Ovary (tissue), 9 donors: Measurements from ENCODE around the gene ARHGEF1. TPM values are rescaled to one million over a fixed set of nuclear protein-coding genes. Genes with fewer than 3 reads are reported as not detected.

Experiments used
- DNase-seq, 5 donors: peaks; one replicate each; pipeline ENCODE4 v3.0.0-alpha.2; 2019 to 2020
- H3K27ac ChIP-seq, 2 donors: fragments of 200-600 bp; one replicate each; pipeline versions ENCODE4 v1.5.1 to v1.8.0; 2019 to 2022
- H3K27me3 ChIP-seq: fragments of 200-600 bp; one replicate; pipeline ENCODE4 v1.8.0; 2022
- H3K36me3 ChIP-seq: fragments of 200-600 bp; sonication (generic); one replicate; pipeline ENCODE4 v1.5.1; 2019
- H3K4me1 ChIP-seq: one replicate; pipeline ENCODE4 v1.8.1; 2013; ENCODE audit warnings: mild to moderate bottlenecking, moderate library complexity; ENCODE audit not compliant: insufficient read depth
- H3K4me3 ChIP-seq: fragments of 200-600 bp; sonication (generic); one replicate; pipeline ENCODE4 v1.5.1; 2017
- H3K9me3 ChIP-seq, 2 donors: fragments of 200-600 bp in 1 of 2; sonication (generic) in 1 of 2; one replicate each; pipeline versions ENCODE4 v1.5.1 to v1.8.1; 2013 to 2019; ENCODE audit warnings: mild to moderate bottlenecking in 1 of 2, moderate library complexity in 1 of 2
- CTCF ChIP-seq, 3 donors: fragments of 450-650 bp in 2 of 3; fragments of 200-600 bp in 1 of 3; IDR thresholded peaks; one replicate each; pipeline versions ENCODE4 v1.5.1 to v1.8.0; 2016 to 2022; ENCODE audit warnings: antibody characterized with exemption in 3 of 3, mild to moderate bottlenecking in 1 of 3
- EP300 ChIP-seq: sonication (generic); formaldehyde crosslinking; IDR thresholded peaks from one replicate; pipeline ENCODE4 v1.6.1; 2017; ENCODE audit warnings: antibody characterized with exemption
- POLR2A ChIP-seq: fragments of 450-650 bp; IDR thresholded peaks from one replicate; pipeline ENCODE4 v1.6.1; 2017; ENCODE audit warnings: antibody characterized with exemption, mild to moderate bottlenecking, moderate library complexity
- WGBS, 3 donors: extraction: QIAGEN DNeasy Blood & Tissue Kit in 1 of 3; methylation state at CpG; one replicate each; pipeline versions ENCODE4 v1.1.5 to v1.1.7; 2013 to 2017; 5-methylcytosine and 5-hydroxymethylcytosine counted together
- intact Hi-C, 4 donors: fragments of 100-400 bp; cut with DNase I; formaldehyde crosslinking; loops; one replicate each; pipeline versions ENCODE4 v1.11.0 to v1.15.1; 2022 to 2023
- polyA plus RNA-seq, 2 donors: library from polyadenylated mRNA; stranded (reverse); fragments of 200-250 nt in 1 of 2; fragments of 350-450 nt in 1 of 2; fragmentation: Illumina TruSeq in 1 of 2; extraction: RNeasy Lipid Tissue Mini Kit (QIAGEN cat#74804) in 1 of 2; gene quantifications; one replicate each; pipeline ENCODE4 v1.2.3, GENCODE V29; 2013 to 2014
- total RNA-seq, 7 donors: library from RNA; depleted of rRNA in 2 of 7; stranded (reverse); fragments of >200 nt in 2 of 7; fragmentation: NEBNext Ultra II Directional in 3 of 7; extraction: Animal tissue kit (Norgen Biotek cat#: 25700) in 3 of 7; gene quantifications; one replicate each; pipeline versions ENCODE4 v1.1.0 to v1.2.4, GENCODE V29; 2016 to 2023
- donor health status: DM: no; HTN: no; CAD: no; lungs with moderate emphysema.
- donor health status: DM: no; HTN: no; CAD: no.
- donor health status: Bipolar disorder and iron deficiency.
- donor health status: DM: yes; HTN: yes; CAD: no.
- donor health status: DM: no; HTN: no; CAD: no.
- donor health status: DM: yes; HTN: yes; CAD: no.

ARHGEF1 gene
- total and polyA plus RNA-seq, 9 donors: 7.9 to 97.5 (median 56.6) TPM

- intact Hi-C loops: no loop called here
- 79 to 83% (median 79%) methylated on average over 34 of the region's 34 CpGs for WGBS, 3 donors
- no peak for DNase-seq
- Histone ChIP-seq H3K27ac (no peak overlapping the region), H3K27me3 (no peaks in the 10 kb centered on the region), H3K4me3 (no peak overlapping the region), H3K36me3 (no peaks in the 10 kb centered on the region), H3K4me1 (no peaks in the 10 kb centered on the region), H3K9me3 (no peaks in the 10 kb centered on the region)
- TF ChIP-seq CTCF (IDR thresholded peaks at IDR 0.05) (no peak), EP300 (no peak), POLR2A (no peak)
Observed at GRCh38 chr19:41892173-41892902, 9.4 kb downstream of the ARHGEF1 start.

GRCh38 chr19:41893899-41894298 lies 10.9 kb downstream of the ARHGEF1 start:
- Histone ChIP-seq H3K4me1 (no peaks in the 10 kb centered on the region), H3K9me3 (no peaks in the 10 kb centered on the region), H3K27me3 (no peaks in the 10 kb centered on the region), H3K27ac (no peak overlapping the region), H3K4me3 (no peak overlapping the region), H3K36me3 (no peaks in the 10 kb centered on the region)
- intact Hi-C loops: no loop called here
- no peak for DNase-seq
- TF ChIP-seq EP300: no peak
- TF ChIP-seq CTCF (IDR thresholded peaks at IDR 0.05): no peak
- TF ChIP-seq POLR2A: no peak
- WGBS, 3 donors: 77 to 84% (median 83%) methylated on average over 6 of the region's 6 CpGs

- Histone ChIP-seq H3K9me3 (no peaks in the 10 kb centered on the region), H3K27me3 (no peaks in the 10 kb centered on the region), H3K27ac (no peak overlapping the region), H3K36me3 (no peaks in the 10 kb centered on the region), H3K4me1 (no peaks in the 10 kb centered on the region), H3K4me3 (no peak overlapping the region)
- no peak for TF ChIP-seq POLR2A
- no peak for TF ChIP-seq CTCF (IDR thresholded peaks at IDR 0.05)
- no peak for TF ChIP-seq EP300
- 75 to 76% (median 75%) methylated on average over 14 of the region's 14 CpGs for WGBS, 3 donors
- DNase-seq: no peak
- intact Hi-C loops: no loop called here
Observed at GRCh38 chr19:41894350-41894749, 11.4 kb downstream of the ARHGEF1 start.

- no peak for DNase-seq
- Histone ChIP-seq H3K4me1 (no peaks in the 10 kb centered on the region), H3K36me3 (no peaks in the 10 kb centered on the region), H3K27ac (no peak overlapping the region), H3K9me3 (no peaks in the 10 kb centered on the region), H3K27me3 (no peaks in the 10 kb centered on the region), H3K4me3 (no peak overlapping the region)
- WGBS, 3 donors: 79 to 82% (median 81%) methylated on average over 17 to 19 of the region's 19 CpGs
- TF ChIP-seq EP300 (no peak), CTCF (IDR thresholded peaks at IDR 0.05) (no peak)
- intact Hi-C loops: no loop called here
Observed at GRCh38 chr19:41895745-41896580, 13.0 kb downstream of the ARHGEF1 start.
